ENCODE measurements around the gene PRR13. TPM values are rescaled to one million over a fixed set of nuclear protein-coding genes. Genes with fewer than 3 reads are reported as not detected.

Gene PRR13
- total and polyA plus RNA-seq, 9 of the 15 experiments (the other 6 are each of a cell fraction or from before 2014, with no cell fraction given), result 117 to 835 (median 285) TPM

- TF ChIP-seq ARID4B (CRISPR knock-in tag; IDR thresholded peaks at IDR 0.05) (no peak), BRF2 (IDR thresholded peaks at IDR 0.05; ENCODE audit: borderline replicate concordance, insufficient read depth, insufficient read length) (no peak), STAG1 (CRISPR knock-in tag; IDR thresholded peaks at IDR 0.05; ENCODE audit: borderline replicate concordance) (peak; percentile 17; the same call in 1 of the 2 replicates), PURB (CRISPR knock-in tag; IDR thresholded peaks at IDR 0.05; ENCODE audit: low read depth) (no peak), SIN3B (IDR thresholded peaks at IDR 0.05; ENCODE audit: low read depth) (peak; percentile 57), HDAC6 (IDR thresholded peaks at IDR 0.05; ENCODE audit: low read depth, low read length) (no peak), KLF16 (IDR thresholded peaks at IDR 0.05) (no peak), FUS (optimal IDR thresholded peaks at IDR 0.05; ENCODE audit: low read depth, low read length) (no peak), ZNF354B (CRISPR knock-in tag; IDR thresholded peaks at IDR 0.05) (no peak), ZSCAN32 (CRISPR knock-in tag; IDR thresholded peaks at IDR 0.05) (no peak), SMAD3 (CRISPR knock-in tag; conservative IDR thresholded peaks at IDR 0.05) (no peak), EP400 (IDR thresholded peaks at IDR 0.05) (peak; percentile 88; the same call in 1 of the 2 replicates), POLR2AphosphoS5 (IDR thresholded peaks at IDR 0.05; ENCODE audit: control insufficient read depth, insufficient read depth, low read depth, low read length) (peak; percentile 62; the same call in 1 of the 2 replicates), LEF1 (IDR thresholded peaks at IDR 0.05) (no peak), ZBED1 (IDR thresholded peaks at IDR 0.05) (no peak), ZNF507 (tag; conservative IDR thresholded peaks at IDR 0.05) (no peak), CHAMP1 (IDR thresholded peaks at IDR 0.05) (no peak), HDAC2 (IDR thresholded peaks at IDR 0.05) (no peak), E2F5 (CRISPR knock-in tag; IDR thresholded peaks at IDR 0.05) (0 out of 2 replicates have a peak, but pooled peaks have one; percentile 46)
Measured at GRCh38 chr12:53452159-53453077, 10.9 kb downstream of the PRR13 start (continued).

Measured in K562 (cell line).